HepG2 (cell line): Measurements from ENCODE around the gene PBX1. TPM values are rescaled to one million over a fixed set of nuclear protein-coding genes. Genes with fewer than 3 reads are reported as not detected.

Experiments used
- ATAC-seq: fragments of 200-7000 bp; cut with Tn5 transposase; 3 replicates; pipeline ENCODE4 v1.9.1; 2020; ENCODE audit warnings: mild to moderate bottlenecking, moderate library complexity
- BruUV-seq: library from RNA; stranded (reverse); fragments of 400-500 nt; replicated peaks from 2 replicates; lab custom pipeline; 2021; lab: Mats Ljungman, UMichigan
- CTCF ChIA-PET: fragments of 300-600 bp; formaldehyde crosslinking; extraction: SDS; loops from one replicate; lab custom pipeline; 2021; ENCODE audit warnings: low total read pairs, inconsistent platforms, low intra/inter-chr PET ratio; lab: Yijun Ruan, JAX
- POLR2A ChIA-PET: fragments of 350-600 bp; sonication (Branson Sonifier 250); formaldehyde crosslinking; loops from one replicate; lab custom pipeline; 2020; ENCODE audit warnings: antibody characterized with exemption, inconsistent platforms; lab: Yijun Ruan, JAX
- DNase-seq: peaks from one replicate; pipeline ENCODE4 v3.0.0-alpha.2; 2015; ENCODE audit warnings: low spot score
- FAIRE-seq: peaks from 3 replicates; lab custom pipeline; 2011; peaks lifted over from hg19 to GRCh38; lab: Jason Lieb, UNC
- H2AFZ ChIP-seq: one replicate; pipeline ENCODE4 v1.6.1; 2011; ENCODE audit warnings: low read length, inconsistent platforms
- H3K27ac ChIP-seq: fragments of 300-600 bp; 3 replicates; pipeline ENCODE4 v1.8.0; 2011; ENCODE audit warnings: mixed run types, mild to moderate bottlenecking, mixed read lengths, low read length, inconsistent platforms; ENCODE audit not compliant: insufficient read depth; ENCODE audit errors: extremely low read length
- H3K27me3 ChIP-seq, 2 experiments: fragments of 200-600 bp in 1 of 2; 2 replicates in 1 of 2; 3 replicates in 1 of 2; pipeline versions ENCODE4 v1.6.0 to v1.8.0; 2011; ENCODE audit warnings: low read length in 2 of 2, mild to moderate bottlenecking in 2 of 2, moderate library complexity in 2 of 2, inconsistent platforms in 1 of 2; ENCODE audit not compliant: insufficient read depth in 2 of 2, control insufficient read depth in 1 of 2
- H3K36me3 ChIP-seq, 2 experiments: fragments of 200-600 bp in 1 of 2; replicated peaks in 1 of 2; 2 replicates in 1 of 2; 3 replicates in 1 of 2; pipeline versions ENCODE4 v1.5.1 to v1.8.0; 2011; ENCODE audit warnings: low read length in 2 of 2, inconsistent platforms in 1 of 2; ENCODE audit not compliant: insufficient read depth in 2 of 2, control insufficient read depth in 1 of 2
- H3K4me1 ChIP-seq: 2 replicates; pipeline ENCODE4 v1.5.1; 2012; ENCODE audit warnings: low read length, inconsistent platforms; ENCODE audit not compliant: insufficient read depth
- H3K4me2 ChIP-seq: 2 replicates; pipeline ENCODE4 v1.6.0; 2011; ENCODE audit warnings: low read depth, low read length, inconsistent platforms
- H3K4me3 ChIP-seq, 3 experiments: fragments of 200-600 bp in 1 of 3; sonication (generic), shearing (Covaris generic) in 1 of 3; replicated peaks in 1 of 3; 2 replicates each; pipeline ENCODE4 v1.5.1; 2011 to 2016; ENCODE audit warnings: low read length in 3 of 3, inconsistent platforms in 2 of 3, low read depth in 2 of 3, mild to moderate bottlenecking in 2 of 3, control low read depth in 1 of 3, mixed read lengths in 1 of 3; ENCODE audit not compliant: insufficient read depth in 1 of 3
- H3K79me2 ChIP-seq: one replicate; pipeline ENCODE4 v1.6.1; 2011; ENCODE audit warnings: low read length, inconsistent platforms; ENCODE audit not compliant: insufficient read depth
- H3K9ac ChIP-seq: 2 replicates; pipeline ENCODE4 v1.6.0; 2011; ENCODE audit warnings: mild to moderate bottlenecking, low read depth, low read length, inconsistent platforms; ENCODE audit not compliant: insufficient read depth
- H3K9me3 ChIP-seq: 2 replicates; pipeline ENCODE4 v1.5.1; 2012; ENCODE audit warnings: mild to moderate bottlenecking, low read length
- H4K20me1 ChIP-seq: 2 replicates; pipeline ENCODE4 v1.6.0; 2011; ENCODE audit warnings: inconsistent platforms, mild to moderate bottlenecking, low read length, moderate library complexity; ENCODE audit not compliant: insufficient read depth
- JARID2 ChIP-seq: sonication (generic); formaldehyde crosslinking; IDR thresholded peaks from 2 replicates; pipeline ENCODE4 v1.8.1; 2023; ENCODE audit warnings: missing genetic modification reagents, inconsistent platforms; ENCODE audit not compliant: insufficient replicate concordance
- MAFF ChIP-seq: IDR thresholded peaks from 2 replicates; pipeline ENCODE4 v1.6.1; 2011; ENCODE audit warnings: low read depth, low read length, improper control_type of control experiment
- MAFK ChIP-seq, 2 experiments: IDR thresholded peaks in 1 of 2; conservative IDR thresholded peaks in 1 of 2; 2 replicates each; pipeline ENCODE4 v1.6.1; 2011; ENCODE audit warnings: improper control_type of control experiment in 2 of 2, low read length in 2 of 2
- NFIB ChIP-seq: sonication (generic); formaldehyde crosslinking; IDR thresholded peaks from 2 replicates; pipeline ENCODE4 v1.9.0; 2021; ENCODE audit warnings: missing genetic modification reagents, mild to moderate bottlenecking, borderline replicate concordance
- ZNF383 ChIP-seq: sonication (generic); formaldehyde crosslinking; IDR thresholded peaks from 2 replicates; pipeline ENCODE4 v1.4.0; 2020; ENCODE audit warnings: missing genetic modification reagents, mild to moderate bottlenecking, borderline replicate concordance
- WGBS: methylation state at CpG from one replicate; pipeline ENCODE4 v1.1.6; 2017; ENCODE audit warnings: low lambda C conversion rate; 5-methylcytosine and 5-hydroxymethylcytosine counted together
- in situ Hi-C: cut with HindIII; loops from 2 replicates; pipeline ENCODE4 v1.10.0; 2017; ENCODE audit warnings: low pct_unique_long_range_greater_than_20kb; ENCODE audit not compliant: extremely low pct_ligation_motif_present
- intact Hi-C: fragments of 100-400 bp; cut with micrococcal nuclease; formaldehyde crosslinking; loops from one replicate; pipeline ENCODE4 v1.10.0; 2022; ENCODE audit not compliant: unreplicated experiment
- polyA plus RNA-seq, 8 experiments: library from polyadenylated mRNA; depleted of rRNA in 3 of 8; stranded (reverse) in 7 of 8; unstranded in 1 of 8; fragments of >200 nt; fragmentation: Illumina TruSeq in 4 of 8; extraction: Trizol in 4 of 8; gene quantifications; 2 replicates each; pipeline versions ENCODE4 v1.2.1 to v1.2.3, GENCODE V29; 2011 to 2016; ENCODE audit warnings: low read depth in 4 of 8, missing spikeins in 1 of 8, mixed read lengths in 1 of 8; ENCODE audit not compliant: insufficient read depth in 1 of 8
- total RNA-seq, 5 experiments: library from RNA; depleted of rRNA; stranded (reverse); fragments of >200 nt; fragmentation: Illumina TruSeq; extraction: Trizol; gene quantifications; 2 replicates each; pipeline ENCODE4 v1.2.3, GENCODE V29; 2016; ENCODE audit warnings: low read depth in 1 of 5
- TF ChIP-seq, protein P1 (sequence below): fragments of 450-650 bp; IDR thresholded peaks from 2 replicates; pipeline ENCODE4 v1.6.1; 2017; ENCODE audit warnings: mild to moderate bottlenecking

Gene PBX1
- total and polyA plus RNA-seq, 2 of the 13 experiments (the other 11 are each of a cell fraction or from before 2014, with no cell fraction given) = 0.24 TPM; not detected in 1

DNA sequence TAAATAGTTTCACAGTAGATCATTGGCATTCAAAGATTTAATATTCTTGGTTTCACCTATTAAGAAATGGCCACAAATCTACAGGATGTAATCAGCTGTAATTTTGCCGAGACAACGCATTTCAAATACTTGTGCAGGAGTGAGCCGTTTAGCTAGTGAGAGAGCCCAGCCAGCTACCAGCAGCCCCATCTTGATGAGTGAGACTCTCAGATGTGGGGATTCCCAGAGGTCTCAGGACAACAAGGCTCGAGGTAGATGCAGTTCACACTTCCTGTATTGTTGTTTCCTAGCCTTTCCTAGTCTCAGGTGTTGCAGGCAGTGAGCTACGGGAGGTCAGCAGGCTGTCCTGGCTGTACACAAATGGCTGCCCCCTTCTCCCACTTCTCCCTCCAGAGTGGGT is 108.6 kb downstream of the PBX1 start:
- Histone ChIP-seq H3K27me3 (no peaks in the 10 kb centered on the region), H2AFZ (no peak overlapping the region), H3K9ac (no peak overlapping the region), H3K4me3 (no peak overlapping the region), H3K36me3 (no peaks in the 10 kb centered on the region), H3K9me3 (no peaks in the 10 kb centered on the region), H3K79me2 (no peaks in the 10 kb centered on the region), H3K27ac (no peak overlapping the region), H4K20me1 (0 out of 2 replicates have a peak, but pooled peaks cover 3% of the 10 kb centered on the region), H3K4me2 (no peak overlapping the region), H3K4me1 (no peaks in the 10 kb centered on the region)
- ChIA-PET POLR2A (no interaction called here), CTCF (no interaction called here)
- 34% methylated on average over 5 of the region's 5 CpGs for WGBS
- no peak for ATAC-seq
- intact Hi-C loops (no loop called here), in situ Hi-C loops (no loop called here)
- no peak for DNase-seq
- TF ChIP-seq MAFK (conservative IDR thresholded peaks at IDR 0.05 in 1 of 2, IDR thresholded peaks at IDR 0.05 in 1 of 2; ENCODE audit: low read length in 2 of 2) (peak in 1 of 2 experiments; percentile 14; a peak in 1 of 4 replicates), JARID2 (CRISPR knock-in tag) (no peak), MAFF (0 out of 2 replicates have a peak, but pooled peaks have one; percentile 11), NFIB (CRISPR knock-in tag) (no peak), ZNF383 (CRISPR knock-in tag) (no peak)
- TF ChIP-seq, protein P1, sequence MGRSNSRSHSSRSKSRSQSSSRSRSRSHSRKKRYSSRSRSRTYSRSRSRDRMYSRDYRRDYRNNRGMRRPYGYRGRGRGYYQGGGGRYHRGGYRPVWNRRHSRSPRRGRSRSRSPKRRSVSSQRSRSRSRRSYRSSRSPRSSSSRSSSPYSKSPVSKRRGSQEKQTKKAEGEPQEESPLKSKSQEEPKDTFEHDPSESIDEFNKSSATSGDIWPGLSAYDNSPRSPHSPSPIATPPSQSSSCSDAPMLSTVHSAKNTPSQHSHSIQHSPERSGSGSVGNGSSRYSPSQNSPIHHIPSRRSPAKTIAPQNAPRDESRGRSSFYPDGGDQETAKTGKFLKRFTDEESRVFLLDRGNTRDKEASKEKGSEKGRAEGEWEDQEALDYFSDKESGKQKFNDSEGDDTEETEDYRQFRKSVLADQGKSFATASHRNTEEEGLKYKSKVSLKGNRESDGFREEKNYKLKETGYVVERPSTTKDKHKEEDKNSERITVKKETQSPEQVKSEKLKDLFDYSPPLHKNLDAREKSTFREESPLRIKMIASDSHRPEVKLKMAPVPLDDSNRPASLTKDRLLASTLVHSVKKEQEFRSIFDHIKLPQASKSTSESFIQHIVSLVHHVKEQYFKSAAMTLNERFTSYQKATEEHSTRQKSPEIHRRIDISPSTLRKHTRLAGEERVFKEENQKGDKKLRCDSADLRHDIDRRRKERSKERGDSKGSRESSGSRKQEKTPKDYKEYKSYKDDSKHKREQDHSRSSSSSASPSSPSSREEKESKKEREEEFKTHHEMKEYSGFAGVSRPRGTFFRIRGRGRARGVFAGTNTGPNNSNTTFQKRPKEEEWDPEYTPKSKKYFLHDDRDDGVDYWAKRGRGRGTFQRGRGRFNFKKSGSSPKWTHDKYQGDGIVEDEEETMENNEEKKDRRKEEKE = no peak
- no TSS peak for BruUV-seq
- FAIRE-seq = no peak
